RPMI7951 (cell line): Measurements from ENCODE around the gene TRAF3IP1. TPM values are rescaled to one million over a fixed set of nuclear protein-coding genes. Genes with fewer than 3 reads are reported as not detected.
"Not testable (repeated sequence)": the region's sequence is repeated elsewhere in the genome, so short reads cannot be mapped to it uniquely, and the experiment has no call there.

Source experiments
- DNase-seq: peaks from one replicate; pipeline ENCODE4 v3.0.0-alpha.2; 2012; ENCODE audit warnings: low read depth
- total RNA-seq: library from RNA; depleted of rRNA; stranded (reverse); fragments of >200 nt; shearing (Covaris generic); gene quantifications from 2 replicates; pipeline ENCODE4 v1.2.3, GENCODE V29; 2014

Gene TRAF3IP1
- total RNA-seq, 1 experiment from 2014 or later: 5.6 TPM

GRCh38 chr2:238426568-238427434 is 106.5 kb downstream of the TRAF3IP1 start, which contains the start of gene ASB1:
TSS of gene ASB1 (plus strand) at chr2:238426927. CDS start at chr2:238427071, 144 bp downstream.
- peak; percentile 94 for DNase-seq

GRCh38 chr2:238427435-238428162 is 107.3 kb downstream of the TRAF3IP1 start:
- no peak for DNase-seq

GRCh38 chr2:238428866-238429265 is 108.5 kb downstream of the TRAF3IP1 start:
- no peak for DNase-seq

- no peak for DNase-seq
Observed at GRCh38 chr2:238430781-238431180, 110.5 kb downstream of the TRAF3IP1 start.

DNA sequence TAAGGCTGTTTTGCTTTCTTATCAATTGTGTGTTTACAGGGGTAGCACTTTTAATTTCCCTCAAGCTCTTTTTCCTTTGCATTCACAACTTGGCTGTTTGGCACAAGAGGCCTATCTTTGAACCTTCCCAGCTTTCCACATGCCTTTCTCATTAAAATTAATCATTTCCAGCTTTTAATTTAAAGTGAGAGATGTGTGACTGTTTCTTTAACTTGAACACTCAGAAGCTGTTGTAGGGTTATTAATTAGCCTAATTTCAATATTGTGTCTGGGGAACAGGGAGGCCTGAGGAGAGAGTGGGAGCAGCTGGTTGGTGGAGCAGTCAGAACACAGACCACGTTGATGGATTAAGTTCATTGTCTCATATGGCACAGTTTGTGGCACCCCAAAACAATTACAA is 111.1 kb downstream of the TRAF3IP1 start:
- no peak for DNase-seq

DNA sequence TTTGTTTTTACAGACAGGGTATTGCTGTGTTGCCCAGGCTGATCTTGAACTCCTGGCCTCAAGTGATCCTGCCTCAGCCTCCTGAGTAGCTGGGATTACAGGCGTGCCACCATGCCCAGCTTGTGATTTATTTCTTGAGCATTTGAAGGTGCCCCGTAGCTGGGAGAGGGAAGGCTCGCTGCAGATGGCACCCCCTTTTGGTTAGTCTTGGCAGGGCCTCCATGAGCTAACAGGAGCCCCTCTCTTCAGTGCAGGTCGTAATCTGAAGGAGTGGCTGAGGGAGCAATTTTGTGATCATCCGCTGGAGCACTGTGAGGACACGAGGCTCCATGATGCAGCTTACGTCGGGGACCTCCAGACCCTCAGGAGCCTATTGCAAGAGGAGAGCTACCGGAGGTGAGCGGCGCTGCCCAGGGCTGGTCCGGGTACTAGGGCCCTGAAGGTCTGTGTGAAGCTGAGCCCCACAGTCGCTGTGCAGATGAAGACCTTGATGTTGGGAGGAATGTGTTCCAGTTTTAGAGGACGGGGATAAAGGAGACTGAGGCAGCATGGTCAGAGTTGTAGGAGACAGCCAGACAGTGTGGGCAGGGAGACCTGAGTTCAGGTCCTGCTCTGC is 113.1 kb downstream of the TRAF3IP1 start:
- DNase-seq: no peak

DNA sequence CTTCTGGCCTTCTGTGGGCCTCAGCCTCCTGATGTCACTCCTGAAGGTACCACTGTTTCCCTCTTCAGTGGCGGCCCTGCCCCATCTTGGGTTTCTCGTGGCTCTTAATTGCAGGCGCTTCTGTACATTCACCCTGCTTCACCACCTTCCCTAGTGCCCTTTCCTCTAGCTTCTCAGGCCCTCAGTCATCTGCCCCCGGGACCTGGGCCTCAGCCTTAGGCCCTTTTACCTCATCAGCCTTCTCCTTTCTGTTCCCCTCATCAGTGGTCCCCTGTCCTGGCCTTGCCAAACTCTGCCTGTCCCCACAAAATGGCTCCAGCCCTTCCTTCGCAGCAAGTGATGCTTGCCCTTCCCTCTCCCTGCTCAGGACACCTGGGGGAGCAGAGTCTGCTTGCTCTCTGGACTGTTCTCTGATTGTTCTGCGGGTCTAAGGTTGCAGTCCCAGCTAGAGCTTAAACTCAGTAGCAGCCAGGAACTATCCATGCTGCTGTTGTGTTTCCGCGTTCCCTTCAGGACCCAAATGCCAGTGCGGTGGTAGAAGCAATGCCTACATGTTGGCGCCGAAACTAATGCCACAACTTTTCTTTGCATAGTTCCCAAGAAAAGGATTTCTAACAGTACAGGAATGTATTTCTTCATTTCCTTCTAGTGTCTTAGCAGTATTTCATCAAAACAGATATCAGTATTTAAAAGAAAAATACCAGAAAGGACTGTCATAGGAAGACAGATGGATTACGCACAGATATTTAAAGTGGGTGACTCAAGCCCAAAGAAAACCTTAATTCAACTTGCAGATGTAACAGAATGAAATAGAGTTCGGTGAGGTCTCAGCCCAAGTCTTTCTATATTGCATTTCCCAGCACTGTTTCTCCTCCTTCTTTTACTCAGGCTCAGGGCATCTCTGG is 113.9 kb downstream of the TRAF3IP1 start:
- DNase-seq: no peak

- DNase-seq: no peak
Observed at GRCh38 chr2:238434846-238435751, 114.8 kb downstream of the TRAF3IP1 start.

GRCh38 chr2:238435752-238436096 is 115.4 kb downstream of the TRAF3IP1 start:
- no peak for DNase-seq

GRCh38 chr2:238438856-238439849 is 118.8 kb downstream of the TRAF3IP1 start:
- DNase-seq: peak; percentile 60

DNA sequence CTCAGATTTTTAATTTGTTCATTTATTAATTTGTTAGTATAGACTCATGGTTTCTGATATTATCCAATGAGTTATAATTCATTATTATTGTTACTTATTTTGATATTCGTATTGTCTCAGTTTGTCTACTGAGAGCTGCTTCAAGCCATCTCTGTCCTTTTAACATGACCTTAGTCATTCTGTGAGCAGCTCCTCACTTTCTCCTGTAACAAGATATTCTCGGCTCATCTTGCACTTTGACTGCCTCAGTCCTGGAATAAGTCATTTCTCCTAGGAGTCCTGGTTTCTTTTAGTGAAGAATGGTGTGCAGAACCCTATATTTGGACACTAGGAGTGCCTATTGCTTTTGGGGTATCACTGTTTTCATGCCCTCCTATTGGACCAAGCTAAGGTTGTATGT is 119.6 kb downstream of the TRAF3IP1 start:
- DNase-seq: no peak

DNA sequence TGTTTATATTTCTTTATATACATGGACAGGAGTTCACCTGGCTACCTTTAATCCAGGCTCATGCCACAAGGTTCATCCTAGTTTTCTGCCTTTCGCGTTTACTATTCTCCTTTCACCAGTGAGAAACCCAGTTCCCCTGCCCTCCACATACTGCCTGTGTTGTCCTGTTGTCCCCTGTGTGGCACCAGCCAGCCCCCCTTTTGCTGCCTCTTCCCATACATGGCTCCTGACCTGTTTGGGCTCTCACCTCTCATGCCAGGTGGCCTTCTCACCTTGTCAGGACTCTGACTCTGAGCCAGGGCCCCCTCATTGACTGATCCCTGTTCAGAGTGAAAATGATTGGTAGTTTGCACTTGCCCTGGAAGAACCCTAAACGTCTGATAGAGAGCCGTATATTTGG is 120.0 kb downstream of the TRAF3IP1 start:
- no peak for DNase-seq

- DNase-seq: no peak
Observed at GRCh38 chr2:238440767-238441166, 120.4 kb downstream of the TRAF3IP1 start.

- DNase-seq: no peak
Observed at GRCh38 chr2:238441262-238442114, 121.2 kb downstream of the TRAF3IP1 start.

DNA sequence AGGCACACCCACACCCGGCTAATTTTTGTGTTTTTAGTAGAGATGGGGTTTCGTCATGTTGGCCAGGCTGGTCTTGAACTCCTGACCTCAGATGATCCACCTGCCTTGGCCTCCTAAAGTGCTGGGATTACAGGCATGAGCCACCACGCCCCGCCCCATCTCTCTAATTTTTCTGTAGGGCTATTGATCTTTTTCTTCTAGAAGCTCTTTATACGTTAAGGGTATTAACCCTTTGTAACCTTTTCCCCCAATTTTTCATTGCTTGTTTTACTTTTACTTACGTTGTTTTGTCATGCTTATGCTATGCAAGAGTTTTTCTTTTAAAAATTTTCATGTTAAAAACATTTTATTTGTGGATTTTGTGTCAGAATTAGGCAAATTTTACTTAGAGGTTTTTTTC is 121.9 kb downstream of the TRAF3IP1 start:
- not testable (repeated sequence) for DNase-seq

DNA sequence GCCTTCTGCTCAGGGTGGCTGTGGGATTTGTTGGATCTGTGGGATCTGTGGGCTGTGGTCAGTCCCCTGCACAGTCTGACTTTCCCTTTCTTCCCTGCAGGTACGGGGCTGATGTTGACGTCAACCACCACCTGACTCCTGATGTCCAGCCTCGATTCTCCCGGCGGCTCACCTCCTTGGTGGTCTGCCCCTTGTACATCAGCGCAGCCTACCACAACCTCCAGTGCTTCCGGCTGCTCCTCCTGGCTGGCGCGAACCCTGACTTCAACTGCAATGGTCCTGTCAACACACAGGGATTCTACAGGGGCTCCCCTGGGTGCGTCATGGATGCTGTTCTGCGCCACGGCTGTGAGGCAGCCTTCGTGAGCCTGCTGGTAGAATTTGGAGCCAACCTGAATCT is 123.9 kb downstream of the TRAF3IP1 start:
- no peak for DNase-seq

GRCh38 chr2:238445409-238446190 is 125.3 kb downstream of the TRAF3IP1 start:
- DNase-seq: no peak
